ENCODE results near the gene TOR1B. TPM values are rescaled to one million over a fixed set of nuclear protein-coding genes. Genes with fewer than 3 reads are reported as not detected.

The TOR1B gene
- total and polyA plus RNA-seq, 3 donors from 2014 or later, result 29.4 to 54.7 (median 30.8) TPM

- H3K4me3 ChIP-seq, result no peak overlapping the region
- DNase-seq, result no peak
- no peaks in the 10 kb centered on the region for H3K9me3 ChIP-seq
- intact Hi-C loops (cut with DNase I; ENCODE audit: low total_unique reads), result no loop called here
- no peaks in the 10 kb centered on the region for H3K27me3 ChIP-seq
- TF ChIP-seq CTCF (IDR thresholded peaks at IDR 0.05) (no peak), POLR2A (IDR thresholded peaks at IDR 0.05) (no peak)
- no peaks in the 10 kb centered on the region for H3K4me1 ChIP-seq
- H3K27ac ChIP-seq, result no peak overlapping the region
- WGBS, 2 donors, result 86 to 95% methylated on average over 11 of the region's 11 CpGs
- H3K36me3 ChIP-seq (ENCODE audit: low read depth, missing control alignments), result no peaks in the 10 kb centered on the region
These were observed 12.3 kb downstream of the TOR1B start for GRCh38 chr9:129815278-129815677.

- TF ChIP-seq POLR2A (IDR thresholded peaks at IDR 0.05) (no peak), CTCF (IDR thresholded peaks at IDR 0.05) (no peak)
- Histone ChIP-seq H3K4me1 (no peaks in the 10 kb centered on the region), H3K36me3 (ENCODE audit: low read depth, missing control alignments) (no peaks in the 10 kb centered on the region), H3K27ac (no peak overlapping the region), H3K27me3 (no peaks in the 10 kb centered on the region), H3K9me3 (no peaks in the 10 kb centered on the region), H3K4me3 (no peak overlapping the region)
- no peak for DNase-seq
- intact Hi-C loops (cut with DNase I; ENCODE audit: low total_unique reads), result no loop called here
- 89% methylated on average over 13 to 14 of the region's 14 CpGs for WGBS, 2 donors
These were observed 13.8 kb downstream of the TOR1B start for GRCh38 chr9:129816501-129817435.

GRCh38 chr9:129822898-129823541 is 20.0 kb downstream of the TOR1B start:
- H3K9me3 ChIP-seq, result no peaks in the 10 kb centered on the region
- no peaks in the 10 kb centered on the region for H3K27me3 ChIP-seq
- peaks cover 5% of the 10 kb centered on the region for H3K4me1 ChIP-seq
- H3K36me3 ChIP-seq (ENCODE audit: low read depth, missing control alignments), result no peaks in the 10 kb centered on the region
- DNase-seq, result peak; percentile 44
- TF ChIP-seq POLR2A (IDR thresholded peaks at IDR 0.05) (no peak), CTCF (IDR thresholded peaks at IDR 0.05) (no peak)
- H3K27ac ChIP-seq, result peak overlapping the region; percentile 67 to 81
- 11 to 15% methylated on average over 22 to 25 of the region's 26 CpGs for WGBS, 2 donors
- H3K4me3 ChIP-seq, result peak overlapping the region; percentile 73 to 94
- intact Hi-C loops (cut with DNase I; ENCODE audit: low total_unique reads), result no loop called here

GRCh38 chr9:129823542-129823934 is 20.6 kb downstream of the TOR1B start:
- WGBS, 2 donors, result 0 to 2% methylated on average over 4 to 9 of the region's 15 CpGs
- peak overlapping the region; percentile 67 to 81 for H3K27ac ChIP-seq
- H3K9me3 ChIP-seq, result no peaks in the 10 kb centered on the region
- H3K36me3 ChIP-seq (ENCODE audit: low read depth, missing control alignments), result no peaks in the 10 kb centered on the region
- intact Hi-C loops (cut with DNase I; ENCODE audit: low total_unique reads), result no loop called here
- peaks cover 5% of the 10 kb centered on the region for H3K4me1 ChIP-seq
- TF ChIP-seq POLR2A (IDR thresholded peaks at IDR 0.05), result no peak
- no peak for TF ChIP-seq CTCF (IDR thresholded peaks at IDR 0.05)
- peak overlapping the region; percentile 73 to 94 for H3K4me3 ChIP-seq
- DNase-seq, result no peak
- no peaks in the 10 kb centered on the region for H3K27me3 ChIP-seq
